Fibroblast of the conjunctiva (primary cell): ENCODE results near the gene ZNF280D.

ENCODE experiments used
- DNase-seq: peaks from one replicate; pipeline ENCODE4 v3.0.0-alpha.2; 2010; ENCODE audit warnings: low read depth

ZNF280D gene

DNA sequence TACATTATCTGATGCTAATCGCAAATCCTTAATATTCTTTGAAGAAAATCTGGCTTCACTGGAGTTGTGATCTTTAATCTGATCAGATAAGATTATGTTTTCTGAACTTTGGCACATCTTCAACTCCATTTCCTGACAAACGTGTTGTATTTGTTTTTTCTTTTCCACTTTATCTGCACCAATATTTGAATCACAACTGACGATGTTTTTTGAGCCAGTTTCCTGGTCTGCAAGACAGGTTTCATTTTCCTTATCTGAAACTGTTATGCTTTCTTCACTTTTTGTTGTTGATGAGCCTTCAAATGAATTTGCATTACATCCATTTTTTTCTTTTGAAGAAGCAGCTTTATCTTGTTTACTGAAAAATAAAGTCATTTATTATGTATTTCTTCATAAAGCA is 101.5 kb downstream of the ZNF280D start:
- DNase-seq, result no peak

- no peak for DNase-seq
Observed at GRCh38 chr15:56628893-56629532, 104.3 kb downstream of the ZNF280D start.

GRCh38 chr15:56619887-56620286 is 113.4 kb downstream of the ZNF280D start:
- DNase-seq, result no peak

DNA sequence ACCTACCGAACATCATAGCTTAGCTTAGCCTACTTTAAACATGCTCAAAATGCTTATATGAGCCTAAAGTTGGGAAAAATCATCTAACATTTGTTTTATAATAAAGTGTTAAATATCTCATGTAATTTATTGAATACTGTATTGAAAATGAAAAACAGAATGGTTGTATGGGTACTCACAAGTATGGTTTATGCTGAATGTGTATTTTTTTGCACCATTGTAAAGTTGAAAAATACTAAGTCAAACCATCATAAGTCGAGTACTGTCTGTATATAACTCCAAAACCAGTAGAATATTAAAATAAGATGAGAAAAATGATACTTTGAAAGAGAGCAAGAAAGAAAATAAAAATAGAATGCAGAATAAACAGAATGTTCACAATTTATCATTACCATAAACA is 115.7 kb downstream of the ZNF280D start:
- no peak for DNase-seq

GRCh38 chr15:56616551-56616950 is 116.8 kb downstream of the ZNF280D start:
- no peak for DNase-seq

DNA sequence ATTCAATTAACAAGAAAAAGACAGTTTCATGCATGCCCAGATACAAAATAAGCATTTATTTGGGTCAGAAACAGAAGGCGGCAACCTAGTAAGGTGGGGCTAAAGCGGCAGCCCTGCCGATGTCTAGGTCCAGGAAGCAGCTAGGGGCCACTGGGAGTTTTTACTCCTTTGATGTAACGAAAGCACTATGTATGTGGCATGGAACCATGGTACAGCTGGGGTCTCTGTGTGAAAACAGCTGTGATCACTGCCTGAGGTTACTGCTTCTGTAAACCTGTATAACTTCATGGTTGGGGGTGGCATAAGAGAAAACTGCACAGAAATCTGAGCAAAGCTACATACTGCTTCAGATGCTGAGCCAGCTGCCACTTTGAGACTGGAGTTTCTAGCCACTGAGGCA is 119.5 kb downstream of the ZNF280D start:
- DNase-seq, result no peak

DNA sequence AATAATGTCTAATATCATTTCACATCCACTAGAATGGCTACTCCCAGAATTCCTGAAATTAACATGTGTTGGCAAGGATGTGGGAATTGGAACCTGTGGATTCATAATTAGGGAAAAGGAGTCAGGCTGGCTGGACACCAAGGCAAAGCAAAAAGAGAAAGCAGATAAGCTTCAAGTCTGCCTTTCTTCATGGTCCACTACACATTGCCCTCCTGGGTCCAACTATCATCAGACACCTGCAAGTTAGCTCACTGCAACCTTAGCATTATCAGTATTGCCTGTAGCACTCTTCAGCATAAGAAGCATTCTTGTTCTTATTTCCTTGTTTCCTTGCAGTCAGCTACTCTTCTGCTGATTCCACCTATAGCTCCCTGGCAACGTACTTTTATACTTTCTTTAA is 124.3 kb downstream of the ZNF280D start:
- no peak for DNase-seq

- DNase-seq, result no peak
Observed at GRCh38 chr15:56608140-56608778, 125.0 kb downstream of the ZNF280D start.

DNA sequence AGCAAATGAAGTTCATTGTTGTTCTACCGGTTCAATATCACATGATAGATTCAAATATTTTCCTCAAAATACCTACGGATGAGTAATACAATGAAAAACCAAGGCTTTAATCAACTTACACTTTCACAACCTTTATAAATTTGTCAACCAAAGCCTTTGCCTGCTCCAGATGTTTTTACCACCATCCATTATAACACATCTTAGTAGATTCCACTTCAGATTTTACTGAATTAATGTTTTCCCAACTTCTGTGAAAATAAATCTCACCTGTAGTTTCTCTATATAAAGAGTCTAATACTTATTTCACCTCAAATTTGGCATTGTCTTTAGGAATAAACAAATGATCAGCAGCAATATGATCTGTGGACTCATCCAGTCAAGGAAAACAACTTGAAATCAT is 131.1 kb downstream of the ZNF280D start:
- DNase-seq, result no peak

- no peak for DNase-seq
Observed at GRCh38 chr15:56600380-56600779, 132.9 kb downstream of the ZNF280D start.

GRCh38 chr15:56598991-56599390 is 134.3 kb downstream of the ZNF280D start:
- DNase-seq, result peak; percentile 13

DNA sequence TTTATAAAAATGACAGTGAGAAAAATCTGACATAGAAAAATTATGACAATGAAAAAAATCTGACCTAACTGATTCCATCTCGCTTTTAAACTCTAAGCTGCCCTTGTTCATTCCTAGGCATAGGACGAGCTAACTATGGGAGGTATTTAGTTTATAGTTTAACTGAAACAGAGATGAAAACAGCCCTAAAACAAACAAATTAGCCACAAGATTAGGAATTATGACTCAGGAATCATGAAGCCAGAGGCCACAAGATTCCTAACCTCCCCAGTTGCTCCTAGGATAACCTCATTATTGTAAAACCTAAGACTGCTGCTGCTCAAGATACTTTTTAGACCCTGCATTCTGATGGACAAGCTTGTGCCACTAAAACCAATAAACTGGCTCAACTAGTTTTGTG is 145.6 kb downstream of the ZNF280D start:
- no peak for DNase-seq

GRCh38 chr15:56586206-56586605 is 147.1 kb downstream of the ZNF280D start:
- no peak for DNase-seq

DNA sequence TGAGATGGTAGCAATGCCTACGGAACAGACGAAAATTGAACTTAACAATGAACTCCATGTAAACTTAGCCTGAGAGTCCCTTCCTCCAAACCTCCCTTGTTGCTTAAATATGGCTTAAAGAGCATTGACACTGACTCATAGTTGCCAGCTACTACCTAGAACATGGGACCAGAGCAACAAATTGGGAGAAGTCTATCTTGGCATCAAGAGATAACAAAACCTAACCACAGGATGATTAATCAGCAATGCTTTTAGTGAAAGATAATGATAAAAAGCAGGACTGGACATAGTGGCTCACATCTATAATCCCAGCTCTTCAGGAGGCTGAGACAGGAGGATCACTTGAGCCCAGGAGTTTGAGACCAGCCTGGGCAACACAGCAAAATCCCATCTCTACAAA is 150.5 kb downstream of the ZNF280D start:
- DNase-seq, result no peak
